ENCODE results near the gene BOK.

BOK gene

GRCh38 chr2:241608881-241609280 is 50.3 kb downstream of the BOK start:
- TF ChIP-seq FOXP2 (optimal IDR thresholded peaks at IDR 0.05; ENCODE audit: borderline replicate concordance, extremely low read depth, extremely low read length, insufficient read depth), result no peak
- TF ChIP-seq SIN3A (IDR thresholded peaks at IDR 0.05; ENCODE audit: borderline replicate concordance, insufficient read depth, low read length), result no peak
- TF ChIP-seq, protein P1, sequence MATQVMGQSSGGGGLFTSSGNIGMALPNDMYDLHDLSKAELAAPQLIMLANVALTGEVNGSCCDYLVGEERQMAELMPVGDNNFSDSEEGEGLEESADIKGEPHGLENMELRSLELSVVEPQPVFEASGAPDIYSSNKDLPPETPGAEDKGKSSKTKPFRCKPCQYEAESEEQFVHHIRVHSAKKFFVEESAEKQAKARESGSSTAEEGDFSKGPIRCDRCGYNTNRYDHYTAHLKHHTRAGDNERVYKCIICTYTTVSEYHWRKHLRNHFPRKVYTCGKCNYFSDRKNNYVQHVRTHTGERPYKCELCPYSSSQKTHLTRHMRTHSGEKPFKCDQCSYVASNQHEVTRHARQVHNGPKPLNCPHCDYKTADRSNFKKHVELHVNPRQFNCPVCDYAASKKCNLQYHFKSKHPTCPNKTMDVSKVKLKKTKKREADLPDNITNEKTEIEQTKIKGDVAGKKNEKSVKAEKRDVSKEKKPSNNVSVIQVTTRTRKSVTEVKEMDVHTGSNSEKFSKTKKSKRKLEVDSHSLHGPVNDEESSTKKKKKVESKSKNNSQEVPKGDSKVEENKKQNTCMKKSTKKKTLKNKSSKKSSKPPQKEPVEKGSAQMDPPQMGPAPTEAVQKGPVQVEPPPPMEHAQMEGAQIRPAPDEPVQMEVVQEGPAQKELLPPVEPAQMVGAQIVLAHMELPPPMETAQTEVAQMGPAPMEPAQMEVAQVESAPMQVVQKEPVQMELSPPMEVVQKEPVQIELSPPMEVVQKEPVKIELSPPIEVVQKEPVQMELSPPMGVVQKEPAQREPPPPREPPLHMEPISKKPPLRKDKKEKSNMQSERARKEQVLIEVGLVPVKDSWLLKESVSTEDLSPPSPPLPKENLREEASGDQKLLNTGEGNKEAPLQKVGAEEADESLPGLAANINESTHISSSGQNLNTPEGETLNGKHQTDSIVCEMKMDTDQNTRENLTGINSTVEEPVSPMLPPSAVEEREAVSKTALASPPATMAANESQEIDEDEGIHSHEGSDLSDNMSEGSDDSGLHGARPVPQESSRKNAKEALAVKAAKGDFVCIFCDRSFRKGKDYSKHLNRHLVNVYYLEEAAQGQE (IDR thresholded peaks at IDR 0.05; ENCODE audit: insufficient read depth in 1 of 2, low read depth in 2 of 2, low read length in 2 of 2), result no peak
- TF ChIP-seq POLR2AphosphoS5 (IDR thresholded peaks at IDR 0.05; ENCODE audit: low read depth, low read length), result no peak
- TF ChIP-seq TAF1 (IDR thresholded peaks at IDR 0.05; ENCODE audit: borderline replicate concordance, insufficient read depth, low read length), result no peak

DNA sequence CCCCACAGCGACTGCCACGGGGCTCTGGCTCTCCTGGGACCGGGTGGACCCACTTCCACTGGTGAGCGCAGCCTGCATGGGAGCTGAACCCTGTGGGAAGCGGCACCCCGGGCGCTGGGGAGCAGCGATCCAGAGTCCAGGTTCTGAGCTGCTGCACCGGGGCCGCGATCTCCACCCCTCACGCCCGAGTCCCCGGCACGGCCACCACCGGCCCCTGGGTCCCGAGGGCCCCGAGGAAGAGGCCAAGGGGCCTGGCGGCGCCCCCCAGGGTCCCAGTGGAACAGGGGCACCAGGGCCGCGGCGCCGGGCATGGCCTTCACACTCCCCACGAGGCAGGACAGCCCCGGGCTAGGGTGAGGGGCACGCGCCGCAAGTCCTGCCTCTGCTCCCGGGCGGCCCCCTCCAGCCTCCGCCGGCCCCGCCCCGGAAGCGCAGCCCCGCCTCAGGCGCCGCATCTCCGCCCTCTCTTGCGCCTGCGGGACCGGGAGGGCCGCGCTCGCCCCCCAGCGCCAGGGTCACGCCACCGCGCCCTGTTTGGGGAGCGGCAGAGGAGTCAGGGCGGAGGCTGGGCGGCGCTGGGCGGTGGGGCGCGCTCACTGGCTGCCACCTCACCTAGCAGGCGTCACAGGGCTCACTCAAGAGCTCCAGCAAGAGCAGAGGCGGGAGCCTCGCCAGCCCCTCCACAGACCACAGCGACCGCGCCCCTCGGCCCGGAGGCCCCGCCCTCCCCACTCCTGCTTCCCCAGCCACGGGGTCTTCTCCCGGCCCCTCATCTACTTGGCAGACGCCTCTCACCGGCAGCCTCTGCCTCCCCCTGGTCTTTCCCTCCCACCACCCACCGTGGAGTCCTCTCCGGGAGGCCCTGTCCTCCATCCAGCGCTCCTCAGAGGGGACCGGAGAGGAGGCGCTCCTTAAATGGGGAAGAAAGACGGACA is 51.6 kb downstream of the BOK start:
- TF ChIP-seq POLR2AphosphoS5 (IDR thresholded peaks at IDR 0.05; ENCODE audit: low read depth, low read length) (no peak), FOXP2 (optimal IDR thresholded peaks at IDR 0.05; ENCODE audit: borderline replicate concordance, extremely low read depth, extremely low read length, insufficient read depth) (peak; percentile 73), TAF1 (IDR thresholded peaks at IDR 0.05; ENCODE audit: borderline replicate concordance, insufficient read depth, low read length) (no peak), SIN3A (IDR thresholded peaks at IDR 0.05; ENCODE audit: borderline replicate concordance, insufficient read depth, low read length) (no peak)
- TF ChIP-seq, protein P1 (IDR thresholded peaks at IDR 0.05; ENCODE audit: insufficient read depth in 1 of 2, low read depth in 2 of 2, low read length in 2 of 2), result no peak

DNA sequence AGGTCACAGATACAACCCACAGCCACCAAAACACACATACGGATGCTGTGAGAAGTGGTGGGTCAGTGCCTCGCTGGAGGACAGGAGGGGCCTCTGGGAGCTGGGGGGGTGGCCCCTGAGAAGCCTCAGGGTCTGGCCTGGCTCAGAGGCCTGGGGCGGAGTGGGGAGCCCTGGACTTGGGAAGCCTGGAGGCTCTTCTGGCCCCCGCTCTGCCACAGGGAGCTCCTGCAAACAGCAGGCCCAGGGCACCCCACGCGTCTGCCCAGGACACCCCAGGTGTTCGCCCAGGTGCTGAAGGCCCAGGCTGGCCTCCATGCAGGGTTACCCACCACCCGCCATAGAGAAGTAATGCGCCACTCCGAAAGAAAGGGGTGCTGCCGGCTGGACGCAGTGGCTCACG is 52.5 kb downstream of the BOK start:
- no peak for TF ChIP-seq FOXP2 (optimal IDR thresholded peaks at IDR 0.05; ENCODE audit: borderline replicate concordance, extremely low read depth, extremely low read length, insufficient read depth)
- TF ChIP-seq, protein P1 (IDR thresholded peaks at IDR 0.05; ENCODE audit: insufficient read depth in 1 of 2, low read depth in 2 of 2, low read length in 2 of 2), result no peak
- TF ChIP-seq TAF1 (IDR thresholded peaks at IDR 0.05; ENCODE audit: borderline replicate concordance, insufficient read depth, low read length), result no peak
- TF ChIP-seq SIN3A (IDR thresholded peaks at IDR 0.05; ENCODE audit: borderline replicate concordance, insufficient read depth, low read length), result no peak
- TF ChIP-seq POLR2AphosphoS5 (IDR thresholded peaks at IDR 0.05; ENCODE audit: low read depth, low read length), result no peak

- TF ChIP-seq POLR2AphosphoS5 (IDR thresholded peaks at IDR 0.05; ENCODE audit: low read depth, low read length), result no peak
- TF ChIP-seq FOXP2 (optimal IDR thresholded peaks at IDR 0.05; ENCODE audit: borderline replicate concordance, extremely low read depth, extremely low read length, insufficient read depth), result no peak
These were observed 53.8 kb downstream of the BOK start for GRCh38 chr2:241612156-241613016.

DNA sequence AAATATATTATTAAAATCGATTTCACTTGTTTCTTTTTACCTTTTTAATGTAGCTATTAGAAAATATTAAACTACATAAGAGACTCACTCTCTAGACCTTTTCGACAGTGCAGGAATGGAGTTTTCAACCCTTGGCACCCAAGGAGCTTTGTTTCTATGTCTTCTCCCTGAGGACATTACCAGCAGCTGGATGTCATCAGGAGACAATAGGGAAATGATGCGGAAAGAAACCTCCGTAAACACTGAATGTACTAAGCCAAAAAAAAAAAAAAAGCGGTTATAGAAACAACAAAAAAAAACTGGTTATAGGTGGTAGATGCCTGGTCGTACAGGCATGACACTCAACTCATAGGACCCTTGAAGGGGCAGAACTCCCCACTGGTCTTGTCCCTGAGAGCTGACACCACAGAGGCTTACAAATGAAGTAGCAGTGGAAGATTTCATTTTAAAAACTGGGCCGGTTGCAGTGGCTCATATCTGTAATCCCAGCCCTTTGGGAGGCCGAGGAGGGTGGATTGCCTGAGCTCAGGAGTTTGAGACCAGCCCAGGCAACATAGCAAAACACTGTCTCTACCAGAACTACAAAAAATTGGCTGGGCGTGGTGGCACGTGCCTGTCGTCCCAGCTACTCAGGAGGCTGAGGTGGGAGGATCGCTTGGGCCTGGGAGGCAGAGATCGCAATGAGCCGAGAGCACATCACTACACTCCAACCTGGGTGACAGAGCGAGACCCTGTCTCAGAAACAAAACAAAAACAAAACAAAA is 54.7 kb downstream of the BOK start:
- TF ChIP-seq POLR2AphosphoS5 (IDR thresholded peaks at IDR 0.05; ENCODE audit: low read depth, low read length), result no peak
- TF ChIP-seq SIN3A (IDR thresholded peaks at IDR 0.05; ENCODE audit: borderline replicate concordance, insufficient read depth, low read length), result no peak
- TF ChIP-seq, protein P1 (IDR thresholded peaks at IDR 0.05; ENCODE audit: insufficient read depth in 1 of 2, low read depth in 2 of 2, low read length in 2 of 2), result no peak
- TF ChIP-seq TAF1 (IDR thresholded peaks at IDR 0.05; ENCODE audit: borderline replicate concordance, insufficient read depth, low read length), result no peak
- TF ChIP-seq FOXP2 (optimal IDR thresholded peaks at IDR 0.05; ENCODE audit: borderline replicate concordance, extremely low read depth, extremely low read length, insufficient read depth), result no peak
